ENCODE measurements around the gene EFHD1. TPM values are rescaled to one million over a fixed set of nuclear protein-coding genes. Genes with fewer than 3 reads are reported as not detected.
A peak's percentile ranks its signal among the peaks of the same experiment; 100 is the strongest.

Gene EFHD1
- total RNA-seq, 1 experiment from 2014 or later = 73.5 TPM

DNA sequence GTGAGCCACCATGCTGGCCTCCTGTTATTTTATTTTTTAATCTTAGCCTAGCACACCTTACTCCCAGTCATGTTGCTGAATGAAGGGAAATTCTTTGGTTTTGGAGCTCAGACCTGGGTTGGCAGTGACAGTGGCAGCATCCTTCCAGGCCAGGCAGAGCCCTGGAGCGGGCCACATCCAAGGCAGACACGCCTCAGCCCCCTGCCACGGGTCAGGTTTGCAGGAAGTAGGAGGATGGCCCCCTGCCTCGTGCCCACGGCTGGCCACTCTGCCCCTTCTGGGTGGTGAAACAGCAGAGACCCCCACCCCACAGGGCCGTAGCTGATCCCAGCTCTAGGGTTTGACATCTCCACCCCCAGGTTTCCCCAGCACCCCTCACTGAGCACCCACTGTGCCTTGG lies 11.7 kb downstream of the EFHD1 start:
- POLR2A ChIA-PET = no interaction called here
- DNase-seq (ENCODE audit: low read depth, low spot score) (no peak), ATAC-seq (no peak)
- in situ Hi-C loops (cut with HindIII; ENCODE audit: low pct_unique_long_range_greater_than_20kb, low sequenced_read_pairs) = no loop called here
- Histone ChIP-seq H3K4me3 (ENCODE audit: low read depth in 2 of 2, low read length in 2 of 2) (no peak overlapping the region), H3K36me3 (ENCODE audit: control insufficient read depth, insufficient read depth, low read length) (no peaks in the 10 kb centered on the region), H3K4me1 (ENCODE audit: control insufficient read depth, insufficient read depth, low read length) (peaks cover 13% of the 10 kb centered on the region), H3K9me3 (ENCODE audit: control insufficient read depth, insufficient read depth, low read depth, low read length) (no peaks in the 10 kb centered on the region), H3K27me3 (ENCODE audit: control insufficient read depth, insufficient read depth, low read length) (no peaks in the 10 kb centered on the region), H3K27ac (ENCODE audit: low read length) (no peak overlapping the region)
- no TSS peak for BruUV-seq (replicated peaks)
- CTCF ChIA-PET = no interaction called here
- TF ChIP-seq TCF7L2 (IDR thresholded peaks at IDR 0.05; ENCODE audit: low read depth, low read length) (no peak), SIN3A (IDR thresholded peaks at IDR 0.05; ENCODE audit: borderline replicate concordance, insufficient read depth, low read depth, low read length) (no peak), REST (IDR thresholded peaks at IDR 0.05; ENCODE audit: insufficient read depth in 1 of 2, low read depth in 2 of 2, low read length in 1 of 2) (no peak), POLR2AphosphoS5 (IDR thresholded peaks at IDR 0.05; ENCODE audit: low read depth, low read length) (no peak), CTCF (IDR thresholded peaks at IDR 0.05) (no peak)
- intact Hi-C loops (cut with micrococcal nuclease; ENCODE audit: unreplicated experiment) = no loop called here

DNA sequence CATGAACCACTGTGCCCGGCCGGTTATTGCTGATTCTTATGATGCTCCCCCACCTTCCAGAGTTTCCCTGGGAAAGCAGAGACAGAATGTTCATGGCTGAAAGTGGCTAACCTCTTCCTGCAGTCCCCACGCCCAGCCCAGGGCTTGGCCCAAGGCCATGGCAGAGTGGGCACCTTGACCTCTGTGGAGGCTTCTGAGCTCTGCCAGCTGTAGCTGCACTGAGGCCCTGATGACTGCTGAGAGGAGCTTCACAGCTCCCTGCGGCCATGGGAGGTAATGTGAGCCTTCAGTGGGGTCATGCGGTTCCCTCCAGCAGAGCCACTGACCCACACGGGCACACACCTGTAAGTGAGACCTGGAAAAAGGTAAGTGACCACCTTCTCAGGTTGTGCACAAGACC lies 13.3 kb downstream of the EFHD1 start:
- H3K27ac ChIP-seq (ENCODE audit: low read length) = no peak overlapping the region
- TF ChIP-seq CTCF (IDR thresholded peaks at IDR 0.05) = no peak
- TF ChIP-seq POLR2AphosphoS5 (IDR thresholded peaks at IDR 0.05; ENCODE audit: low read depth, low read length) = no peak
- TF ChIP-seq SIN3A (IDR thresholded peaks at IDR 0.05; ENCODE audit: borderline replicate concordance, insufficient read depth, low read depth, low read length) = no peak
- no peak for TF ChIP-seq TCF7L2 (IDR thresholded peaks at IDR 0.05; ENCODE audit: low read depth, low read length)
- no peak for TF ChIP-seq REST (IDR thresholded peaks at IDR 0.05; ENCODE audit: insufficient read depth in 1 of 2, low read depth in 2 of 2, low read length in 1 of 2)
- H3K4me3 ChIP-seq (ENCODE audit: low read depth in 2 of 2, low read length in 2 of 2) = no peak overlapping the region
- in situ Hi-C loops (cut with HindIII; ENCODE audit: low pct_unique_long_range_greater_than_20kb, low sequenced_read_pairs) = no loop called here
- CTCF ChIA-PET = interaction anchor here (0.6 kb wide), 1 partner anchor 9 kb away, joined by 3 read pairs; no protein-coding TSS in a partner anchor
- DNase-seq (ENCODE audit: low read depth, low spot score) = no peak
- H3K4me1 ChIP-seq (ENCODE audit: control insufficient read depth, insufficient read depth, low read length) = peaks cover 19% of the 10 kb centered on the region
- no peaks in the 10 kb centered on the region for H3K27me3 ChIP-seq (ENCODE audit: control insufficient read depth, insufficient read depth, low read length)
- no peaks in the 10 kb centered on the region for H3K9me3 ChIP-seq (ENCODE audit: control insufficient read depth, insufficient read depth, low read depth, low read length)
- intact Hi-C loops (cut with micrococcal nuclease; ENCODE audit: unreplicated experiment) = no loop called here
- no peaks in the 10 kb centered on the region for H3K36me3 ChIP-seq (ENCODE audit: control insufficient read depth, insufficient read depth, low read length)
- ATAC-seq = 0 out of 2 replicates have a peak, but pooled peaks have one; percentile 39
- no TSS peak for BruUV-seq (replicated peaks)
- POLR2A ChIA-PET = no interaction called here

Data from Panc1 (cell line).